GM12878 (cell line): Measurements from ENCODE around the gene SCNN1B. TPM values are rescaled to one million over a fixed set of nuclear protein-coding genes. Genes with fewer than 3 reads are reported as not detected.

Experiments
- ATAC-seq: fragments of 200-7000 bp; cut with Tn5 transposase; 3 replicates; pipeline ENCODE4 v1.9.1; 2020; ENCODE audit warnings: mild to moderate bottlenecking, moderate library complexity
- BruUV-seq: library from RNA; stranded (reverse); fragments of 400-500 nt; replicated peaks from 2 replicates; lab custom pipeline; 2021; lab: Mats Ljungman, UMichigan
- CTCF ChIA-PET: fragments of 300-600 bp; sonication (Branson Sonifier 250); formaldehyde crosslinking; extraction: SDS; loops from one replicate; lab custom pipeline; 2021; ENCODE audit warnings: inconsistent platforms; lab: Yijun Ruan, JAX
- POLR2A ChIA-PET: fragments of 350-600 bp; formaldehyde crosslinking; extraction: SDS; loops from one replicate; lab custom pipeline; 2021; ENCODE audit warnings: inconsistent platforms; lab: Charles Lee
- RAD21 ChIA-PET: fragments of 300-600 bp; sonication (Branson Sonifier 250); formaldehyde crosslinking; loops from one replicate; lab custom pipeline; 2023; ENCODE audit warnings: antibody characterized with exemption; ENCODE audit not compliant: unreplicated experiment; lab: Charles Lee
- SMC1A ChIA-PET: fragments of 300-600 bp; sonication (Branson Sonifier 250); formaldehyde crosslinking; loops from one replicate; lab custom pipeline; 2023; ENCODE audit not compliant: unreplicated experiment, uncharacterized antibody; lab: Charles Lee
- DNase-seq: peaks from one replicate; pipeline ENCODE4 v3.0.0-alpha.2; 2011; ENCODE audit warnings: low read depth, low spot score
- FAIRE-seq: peaks from 3 replicates; lab custom pipeline; 2011; peaks lifted over from hg19 to GRCh38; lab: Jason Lieb, UNC
- H2AFZ ChIP-seq: 2 replicates; pipeline ENCODE4 v1.6.0; 2011; ENCODE audit warnings: low read depth, low read length, control low read depth; ENCODE audit not compliant: control insufficient read depth
- H3K27ac ChIP-seq: 2 replicates; pipeline ENCODE4 v1.5.1; 2011; ENCODE audit warnings: control low read depth; ENCODE audit not compliant: control insufficient read depth, insufficient read depth
- H3K27me3 ChIP-seq, 2 experiments: replicated peaks in 1 of 2; 2 replicates each; pipeline versions ENCODE4 v1.6.0 to v1.6.1; 2011; ENCODE audit warnings: low read length in 1 of 2; ENCODE audit not compliant: control insufficient read depth in 2 of 2, insufficient read depth in 2 of 2
- H3K36me3 ChIP-seq, 2 experiments: 2 replicates each; pipeline ENCODE4 v1.5.1; 2011; ENCODE audit warnings: low read length in 1 of 2; ENCODE audit not compliant: control insufficient read depth in 2 of 2, insufficient read depth in 2 of 2
- H3K4me1 ChIP-seq: 2 replicates; pipeline ENCODE4 v1.6.1; 2011; ENCODE audit warnings: mild to moderate bottlenecking, low read length, moderate library complexity, mixed read lengths; ENCODE audit not compliant: control insufficient read depth, insufficient read depth
- H3K4me2 ChIP-seq: 2 replicates; pipeline ENCODE4 v1.6.0; 2011; ENCODE audit warnings: control low read depth; ENCODE audit not compliant: control insufficient read depth, insufficient read depth
- H3K4me3 ChIP-seq: fragments of 200-600 bp; sonication (generic); 2 replicates; pipeline ENCODE4 v1.5.1; 2016
- H3K79me2 ChIP-seq: 2 replicates; pipeline ENCODE4 v1.6.0; 2011; ENCODE audit warnings: low read length; ENCODE audit not compliant: control insufficient read depth, insufficient read depth
- H3K9ac ChIP-seq: 2 replicates; pipeline ENCODE4 v1.8.0; 2011; ENCODE audit warnings: low read length, control low read depth, mixed read lengths; ENCODE audit not compliant: control insufficient read depth, insufficient read depth
- H3K9me3 ChIP-seq: replicated peaks from 3 replicates; pipeline ENCODE4 v1.5.1; 2011; ENCODE audit warnings: mild to moderate bottlenecking, low read length; ENCODE audit not compliant: control insufficient read depth, insufficient read depth
- H4K20me1 ChIP-seq: 2 replicates; pipeline ENCODE4 v1.6.0; 2011; ENCODE audit not compliant: control insufficient read depth, insufficient read depth
- SMAD1 ChIP-seq: fragments of 450-650 bp; IDR thresholded peaks from 2 replicates; pipeline ENCODE4 v1.6.1; 2018; ENCODE audit warnings: mild to moderate bottlenecking, low read depth; ENCODE audit not compliant: partially characterized antibody
- WGBS: methylation state at CpG from one replicate; pipeline ENCODE4 v1.1.6; 2016; ENCODE audit warnings: low lambda C conversion rate; ENCODE audit not compliant: insufficient replicate concordance, insufficient coverage; ENCODE audit errors: missing lambda C conversion rate; 5-methylcytosine and 5-hydroxymethylcytosine counted together
- in situ Hi-C: fragments of 300-500 bp; cut with MboI; formaldehyde crosslinking; loops from 9 replicates; pipeline ENCODE4 v1.14.3; 2018; ENCODE audit warnings: mixed read lengths
- intact Hi-C: fragments of 100-400 bp; cut with micrococcal nuclease; formaldehyde crosslinking; loops from one replicate; pipeline ENCODE4 v1.14.2; 2022; ENCODE audit not compliant: unreplicated experiment
- polyA plus RNA-seq, 11 experiments: library from polyadenylated mRNA; depleted of rRNA in 4 of 11; unstranded in 6 of 11; stranded (reverse) in 5 of 11; fragments of >200 nt; fragmentation: Nextera tagmentation in 4 of 11; fragmentation: Illumina TruSeq in 1 of 11; extraction: Ambion mirVana in 4 of 11; extraction: Trizol in 1 of 11; gene quantifications; 1 replicate in 1 of 11; 2 replicates in 10 of 11; pipeline versions ENCODE4 v1.2.1 to v1.2.3, GENCODE V29; 2011 to 2016; ENCODE audit warnings: inconsistent platforms in 2 of 11, missing spikeins in 2 of 11, low read depth in 1 of 11
- total RNA-seq, 4 experiments: library from RNA; depleted of rRNA in 3 of 4; stranded (reverse); fragments of >200 nt in 3 of 4; fragmentation: Illumina TruSeq in 1 of 4; extraction: Trizol in 1 of 4; gene quantifications; 2 replicates each; pipeline versions ENCODE4 v1.2.1 to v1.2.3, GENCODE V29; 2013 to 2021
- TF ChIP-seq, protein P1 (sequence below): IDR thresholded peaks from 2 replicates; pipeline ENCODE4 v1.6.1; 2011; ENCODE audit warnings: low read depth, low read length, improper control_type of control experiment, borderline replicate concordance
- TF ChIP-seq, protein P2 (sequence below): fragments of 450-650 bp; formaldehyde crosslinking; IDR thresholded peaks from 2 replicates; pipeline ENCODE4 v1.4.0; 2022; ENCODE audit warnings: mild to moderate bottlenecking, moderate library complexity

The SCNN1B gene
- total and polyA plus RNA-seq, 10 of the 15 experiments (the other 5 are each of a cell fraction or from before 2014, with no cell fraction given), result 0.28 to 1.5 (median 0.64) TPM

DNA sequence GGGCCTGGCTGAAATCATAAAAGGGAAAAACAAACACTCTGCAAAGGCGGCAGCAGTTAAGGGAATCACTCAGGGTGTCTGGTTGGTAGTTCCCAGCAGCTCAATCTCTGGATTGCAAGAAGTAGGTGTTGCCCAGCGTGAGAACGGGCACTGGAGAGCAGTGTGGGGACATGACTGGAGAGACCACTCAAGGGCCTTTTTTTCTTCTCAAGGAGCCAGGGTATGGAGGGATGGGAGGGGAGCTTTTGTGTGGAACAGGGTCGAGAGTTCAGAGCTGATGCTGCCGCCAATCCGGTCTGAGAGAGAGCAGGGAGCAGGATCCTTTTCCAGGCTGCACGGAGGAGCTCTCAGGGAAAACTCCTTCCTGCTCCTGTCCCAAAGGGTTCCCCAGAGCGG, 15.2 kb downstream of the SCNN1B start:
- 73% methylated on average over 8 of the region's 8 CpGs for WGBS
- FAIRE-seq, result no peak

More for the DNA sequence above, 15.2 kb downstream of the SCNN1B start:
- H3K9me3 ChIP-seq, result no peaks in the 10 kb centered on the region; the same call in 2 of the 3 replicates
- ChIA-PET RAD21 (interaction anchor here (1.0 kb wide), 1 partner anchor 9 kb away, joined by 3 read pairs; no protein-coding TSS in a partner anchor), POLR2A (no interaction called here), CTCF (interaction anchor here (0.9 to 1.1 kb wide), 2 partner anchors 20 to 117 kb away, joined by 3 to 4 read pairs; no protein-coding TSS in a partner anchor), SMC1A (interaction anchor here (1.3 to 1.4 kb wide), 2 partner anchors 18 to 20 kb away, joined by 3 read pairs; no protein-coding TSS in a partner anchor)
- no peaks in the 10 kb centered on the region for H3K36me3 ChIP-seq
- H3K4me1 ChIP-seq, result no peaks in the 10 kb centered on the region
- in situ Hi-C loops (no loop called here), intact Hi-C loops (no loop called here)
- H2AFZ ChIP-seq, result no peak overlapping the region
- ATAC-seq, result no peak
- H3K4me3 ChIP-seq, result no peak overlapping the region
- no TSS peak for BruUV-seq
- no peak for TF ChIP-seq SMAD1
- TF ChIP-seq, protein P1, sequence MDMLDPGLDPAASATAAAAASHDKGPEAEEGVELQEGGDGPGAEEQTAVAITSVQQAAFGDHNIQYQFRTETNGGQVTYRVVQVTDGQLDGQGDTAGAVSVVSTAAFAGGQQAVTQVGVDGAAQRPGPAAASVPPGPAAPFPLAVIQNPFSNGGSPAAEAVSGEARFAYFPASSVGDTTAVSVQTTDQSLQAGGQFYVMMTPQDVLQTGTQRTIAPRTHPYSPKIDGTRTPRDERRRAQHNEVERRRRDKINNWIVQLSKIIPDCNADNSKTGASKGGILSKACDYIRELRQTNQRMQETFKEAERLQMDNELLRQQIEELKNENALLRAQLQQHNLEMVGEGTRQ, result no peak
- TF ChIP-seq, protein P2, sequence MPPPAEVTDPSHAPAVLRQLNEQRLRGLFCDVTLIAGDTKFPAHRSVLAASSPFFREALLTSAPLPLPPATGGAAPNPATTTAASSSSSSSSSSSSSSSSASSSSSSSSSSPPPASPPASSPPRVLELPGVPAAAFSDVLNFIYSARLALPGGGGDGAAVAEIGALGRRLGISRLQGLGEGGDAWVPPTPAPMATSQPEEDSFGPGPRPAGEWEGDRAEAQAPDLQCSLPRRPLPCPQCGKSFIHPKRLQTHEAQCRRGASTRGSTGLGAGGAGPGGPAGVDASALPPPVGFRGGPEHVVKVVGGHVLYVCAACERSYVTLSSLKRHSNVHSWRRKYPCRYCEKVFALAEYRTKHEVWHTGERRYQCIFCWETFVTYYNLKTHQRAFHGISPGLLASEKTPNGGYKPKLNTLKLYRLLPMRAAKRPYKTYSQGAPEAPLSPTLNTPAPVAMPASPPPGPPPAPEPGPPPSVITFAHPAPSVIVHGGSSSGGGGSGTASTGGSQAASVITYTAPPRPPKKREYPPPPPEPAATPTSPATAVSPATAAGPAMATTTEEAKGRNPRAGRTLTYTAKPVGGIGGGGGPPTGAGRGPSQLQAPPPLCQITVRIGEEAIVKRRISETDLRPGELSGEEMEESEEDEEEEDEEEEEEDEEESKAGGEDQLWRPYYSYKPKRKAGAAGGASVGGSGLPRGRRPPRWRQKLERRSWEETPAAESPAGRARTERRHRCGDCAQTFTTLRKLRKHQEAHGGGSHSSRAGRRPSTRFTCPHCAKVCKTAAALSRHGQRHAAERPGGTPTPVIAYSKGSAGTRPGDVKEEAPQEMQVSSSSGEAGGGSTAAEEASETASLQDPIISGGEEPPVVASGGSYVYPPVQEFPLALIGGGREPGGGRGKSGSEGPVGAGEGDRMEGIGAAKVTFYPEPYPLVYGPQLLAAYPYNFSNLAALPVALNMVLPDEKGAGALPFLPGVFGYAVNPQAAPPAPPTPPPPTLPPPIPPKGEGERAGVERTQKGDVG (CRISPR knock-in tag), result no peak
- no peak overlapping the region for H3K4me2 ChIP-seq
- no peaks in the 10 kb centered on the region for H3K27me3 ChIP-seq
- DNase-seq, result no peak
- no peaks in the 10 kb centered on the region for H4K20me1 ChIP-seq
- no peak overlapping the region for H3K9ac ChIP-seq
- H3K79me2 ChIP-seq, result no peaks in the 10 kb centered on the region
- no peak overlapping the region for H3K27ac ChIP-seq
